ENCODE data around the gene SEPTIN10. TPM values are rescaled to one million over a fixed set of nuclear protein-coding genes. Genes with fewer than 3 reads are reported as not detected.

The SEPTIN10 gene
- total RNA-seq, 1 experiment from 2014 or later: 105 TPM

DNA sequence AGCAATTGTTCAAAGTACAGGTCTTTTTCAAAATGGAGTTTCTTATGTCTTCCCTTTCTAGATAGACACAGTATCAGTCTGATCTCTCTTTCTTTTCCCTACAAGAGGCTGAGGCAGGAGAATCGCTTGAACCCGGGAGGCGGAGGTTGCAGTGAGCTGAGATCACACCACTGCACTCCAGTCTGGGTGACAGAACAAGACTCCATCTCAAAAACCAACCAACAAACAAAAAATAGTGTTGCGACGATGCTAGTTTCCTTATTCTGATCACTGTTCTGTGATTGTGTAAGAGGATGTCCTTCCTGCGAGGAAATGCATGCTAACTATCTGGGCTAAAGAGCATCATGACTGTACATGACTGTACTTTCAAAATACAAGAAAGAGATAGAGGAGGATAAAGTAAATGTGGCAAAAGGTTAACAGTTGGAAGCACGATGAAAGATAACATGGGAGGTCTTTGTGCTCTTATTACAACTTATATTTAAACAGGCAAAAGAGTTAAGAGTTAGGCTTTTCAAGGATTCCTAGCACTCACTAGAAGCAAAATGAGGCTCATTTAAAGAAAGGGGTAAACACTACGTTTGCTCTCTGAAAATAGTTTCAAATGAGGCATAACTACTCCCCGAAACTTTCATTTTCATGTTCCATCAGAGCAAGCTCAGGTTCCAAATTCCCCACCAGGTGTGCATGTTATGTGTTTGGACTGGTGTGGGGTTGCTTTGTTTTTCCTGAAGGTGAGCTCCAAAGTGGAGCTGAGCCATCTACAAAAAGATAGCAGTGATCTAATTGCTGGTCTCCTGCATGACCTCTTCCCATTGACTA lies 24.2 kb upstream of the SEPTIN10 start:
- BruUV-seq (replicated peaks): no TSS peak
- Mint-ChIP-seq H3K27ac (ENCODE audit: low read depth, unreplicated experiment) (no peak overlapping the region), H3K9me3 (ENCODE audit: unreplicated experiment) (no peaks in the 10 kb centered on the region), H3K4me1 (ENCODE audit: insufficient read depth, unreplicated experiment) (peaks cover 12% of the 10 kb centered on the region), H3K27me3 (ENCODE audit: insufficient read depth, unreplicated experiment) (no peaks in the 10 kb centered on the region), H3K36me3 (ENCODE audit: insufficient read depth, unreplicated experiment) (no peaks in the 10 kb centered on the region), H3K4me3 (ENCODE audit: unreplicated experiment) (no peak overlapping the region)
- TF ChIP-seq, protein P1, sequence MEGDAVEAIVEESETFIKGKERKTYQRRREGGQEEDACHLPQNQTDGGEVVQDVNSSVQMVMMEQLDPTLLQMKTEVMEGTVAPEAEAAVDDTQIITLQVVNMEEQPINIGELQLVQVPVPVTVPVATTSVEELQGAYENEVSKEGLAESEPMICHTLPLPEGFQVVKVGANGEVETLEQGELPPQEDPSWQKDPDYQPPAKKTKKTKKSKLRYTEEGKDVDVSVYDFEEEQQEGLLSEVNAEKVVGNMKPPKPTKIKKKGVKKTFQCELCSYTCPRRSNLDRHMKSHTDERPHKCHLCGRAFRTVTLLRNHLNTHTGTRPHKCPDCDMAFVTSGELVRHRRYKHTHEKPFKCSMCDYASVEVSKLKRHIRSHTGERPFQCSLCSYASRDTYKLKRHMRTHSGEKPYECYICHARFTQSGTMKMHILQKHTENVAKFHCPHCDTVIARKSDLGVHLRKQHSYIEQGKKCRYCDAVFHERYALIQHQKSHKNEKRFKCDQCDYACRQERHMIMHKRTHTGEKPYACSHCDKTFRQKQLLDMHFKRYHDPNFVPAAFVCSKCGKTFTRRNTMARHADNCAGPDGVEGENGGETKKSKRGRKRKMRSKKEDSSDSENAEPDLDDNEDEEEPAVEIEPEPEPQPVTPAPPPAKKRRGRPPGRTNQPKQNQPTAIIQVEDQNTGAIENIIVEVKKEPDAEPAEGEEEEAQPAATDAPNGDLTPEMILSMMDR (IDR thresholded peaks at IDR 0.05; ENCODE audit: unreplicated experiment): no peak
- ChIA-PET CTCF (no interaction called here), POLR2A (no interaction called here)
- DNase-seq (ENCODE audit: unreplicated experiment): peak; percentile 40
- intact Hi-C loops (cut with micrococcal nuclease): no loop called here

DNA sequence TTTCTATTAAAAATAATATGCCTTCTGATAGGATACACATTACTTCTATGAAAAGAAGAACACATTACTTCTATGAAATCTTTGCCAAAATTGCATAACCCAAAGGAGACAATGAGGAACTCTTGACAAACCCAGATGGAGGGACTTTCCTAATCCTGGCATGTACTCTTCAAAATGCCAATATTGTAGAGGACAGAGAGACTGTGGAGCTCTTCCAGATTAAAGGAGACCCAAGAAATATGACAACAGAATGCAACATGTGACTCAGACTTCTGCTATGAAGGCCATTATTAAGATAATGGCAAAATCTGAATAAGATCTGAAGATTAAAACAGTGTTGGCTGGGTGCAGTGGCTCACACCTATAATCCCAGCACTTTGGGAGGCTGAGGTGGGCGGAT lies 22.6 kb upstream of the SEPTIN10 start:
- TF ChIP-seq, protein P1 (IDR thresholded peaks at IDR 0.05; ENCODE audit: unreplicated experiment): no peak
- no peaks in the 10 kb centered on the region for H3K9me3 Mint-ChIP-seq (ENCODE audit: unreplicated experiment)
- POLR2A ChIA-PET: interaction anchor here (0.6 to 1.4 kb wide), 4 partner anchors 14 to 27 kb away, joined by 3 to 6 read pairs (median 4); no protein-coding TSS in a partner anchor
- H3K27ac Mint-ChIP-seq (ENCODE audit: low read depth, unreplicated experiment): no peak overlapping the region
- CTCF ChIA-PET: no interaction called here
- BruUV-seq (replicated peaks): no TSS peak
- H3K27me3 Mint-ChIP-seq (ENCODE audit: insufficient read depth, unreplicated experiment): no peaks in the 10 kb centered on the region
- peak; percentile 65 for DNase-seq (ENCODE audit: unreplicated experiment)
- H3K4me3 Mint-ChIP-seq (ENCODE audit: unreplicated experiment): no peak overlapping the region
- H3K4me1 Mint-ChIP-seq (ENCODE audit: insufficient read depth, unreplicated experiment): peaks cover 12% of the 10 kb centered on the region
- no peaks in the 10 kb centered on the region for H3K36me3 Mint-ChIP-seq (ENCODE audit: insufficient read depth, unreplicated experiment)
- intact Hi-C loops (cut with micrococcal nuclease): no loop called here

DNA sequence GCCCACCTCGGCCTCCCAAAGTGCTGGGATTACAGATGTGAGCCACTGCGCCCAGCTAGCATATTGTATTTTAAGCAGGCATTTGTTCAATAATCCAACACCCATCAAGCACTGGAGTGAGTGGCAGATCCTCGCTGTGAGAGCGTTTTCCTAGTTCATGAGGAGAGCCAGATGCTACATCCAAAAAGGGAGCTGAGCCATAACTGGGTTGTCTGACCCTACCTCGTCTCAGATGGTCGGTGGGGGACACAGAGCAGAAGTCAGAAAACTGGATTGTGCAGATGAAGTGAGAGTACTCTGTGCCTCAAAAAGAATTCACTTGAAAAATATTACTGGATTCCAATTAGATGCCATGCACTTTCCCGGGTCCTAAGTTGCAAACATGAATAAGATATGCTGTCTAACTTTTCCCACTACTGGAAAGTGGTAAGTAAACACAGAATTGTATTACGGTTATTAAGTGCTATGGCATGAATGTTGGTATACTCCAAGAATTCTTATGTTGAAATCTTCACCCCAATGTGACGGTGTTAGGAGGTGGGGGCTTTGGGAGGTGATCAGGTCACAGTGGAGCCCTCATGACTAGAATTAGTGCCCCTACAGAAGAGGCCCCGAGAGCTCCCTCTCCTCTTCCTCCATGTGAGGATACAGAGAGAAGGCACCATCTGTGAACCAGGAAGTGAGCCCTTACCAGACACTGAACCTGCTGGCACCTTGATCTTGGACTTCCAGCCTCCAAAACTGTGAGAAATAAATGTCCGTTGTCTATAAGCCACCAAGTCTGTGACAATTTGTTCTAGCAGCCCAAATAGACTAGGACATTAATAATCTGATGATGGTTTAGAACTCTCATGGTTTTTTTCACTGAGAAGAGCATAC lies 21.9 kb upstream of the SEPTIN10 start:
- no peak for DNase-seq (ENCODE audit: unreplicated experiment)
- Mint-ChIP-seq H3K4me3 (ENCODE audit: unreplicated experiment) (no peak overlapping the region), H3K9me3 (ENCODE audit: unreplicated experiment) (no peaks in the 10 kb centered on the region), H3K36me3 (ENCODE audit: insufficient read depth, unreplicated experiment) (no peaks in the 10 kb centered on the region), H3K27ac (ENCODE audit: low read depth, unreplicated experiment) (no peak overlapping the region), H3K27me3 (ENCODE audit: insufficient read depth, unreplicated experiment) (no peaks in the 10 kb centered on the region), H3K4me1 (ENCODE audit: insufficient read depth, unreplicated experiment) (peaks cover 12% of the 10 kb centered on the region)
- TF ChIP-seq, protein P1 (IDR thresholded peaks at IDR 0.05; ENCODE audit: unreplicated experiment): no peak
- intact Hi-C loops (cut with micrococcal nuclease): no loop called here
- CTCF ChIA-PET: no interaction called here
- POLR2A ChIA-PET: interaction anchor here (0.6 to 1.4 kb wide), 3 partner anchors 14 to 20 kb away, joined by 3 to 6 read pairs (median 5); no protein-coding TSS in a partner anchor
- BruUV-seq (replicated peaks): no TSS peak
